Fibroblast of lung (primary cell): ENCODE data around the gene HIGD2A. TPM values are rescaled to one million over a fixed set of nuclear protein-coding genes. Genes with fewer than 3 reads are reported as not detected.

ENCODE experiments used
- DNase-seq, 2 donors: peaks; one replicate each; pipeline versions ENCODE4 v3.0.0 to v3.0.0-alpha.2; 2010; ENCODE audit warnings: low read depth in 2 of 2
- H2AFZ ChIP-seq: 2 replicates; pipeline ENCODE4 v1.5.1; 2012; ENCODE audit warnings: low read length, control low read depth, inconsistent platforms
- H3K27ac ChIP-seq: 2 replicates; pipeline ENCODE4 v1.5.1; 2011; ENCODE audit warnings: low read length, control low read depth; ENCODE audit not compliant: insufficient read depth
- H3K27me3 ChIP-seq: 2 replicates; pipeline ENCODE4 v1.5.1; 2011; ENCODE audit warnings: mild to moderate bottlenecking, low read length; ENCODE audit not compliant: control insufficient read depth, insufficient read depth
- H3K36me3 ChIP-seq: 2 replicates; pipeline ENCODE4 v1.5.1; 2011; ENCODE audit warnings: low read length; ENCODE audit not compliant: control insufficient read depth, insufficient read depth
- H3K4me1 ChIP-seq: 2 replicates; pipeline ENCODE4 v1.5.1; 2011; ENCODE audit warnings: low read length; ENCODE audit not compliant: control insufficient read depth, insufficient read depth; ENCODE audit errors: extremely low read depth
- H3K4me2 ChIP-seq: 2 replicates; pipeline ENCODE4 v1.5.1; 2011; ENCODE audit warnings: low read length, control low read depth; ENCODE audit not compliant: insufficient read depth; ENCODE audit errors: extremely low read depth
- H3K4me3 ChIP-seq, 4 experiments: fragments of 200-600 bp in 1 of 4; sonication (generic) in 1 of 4; replicated peaks in 1 of 4; 2 replicates each; pipeline ENCODE4 v1.5.1; 2011 to 2016; ENCODE audit warnings: low read length in 4 of 4, low read depth in 3 of 4, mild to moderate bottlenecking in 3 of 4, control low read depth in 2 of 4, inconsistent platforms in 1 of 4, mixed read lengths in 1 of 4; ENCODE audit not compliant: insufficient read depth in 1 of 4; ENCODE audit errors: control extremely low read depth in 1 of 4
- H3K79me2 ChIP-seq: 2 replicates; pipeline ENCODE4 v1.5.1; 2012; ENCODE audit warnings: mild to moderate bottlenecking, low read length, inconsistent platforms; ENCODE audit not compliant: control insufficient read depth, insufficient read depth
- H3K9ac ChIP-seq: 2 replicates; pipeline ENCODE4 v1.5.1; 2011; ENCODE audit warnings: mild to moderate bottlenecking, low read length, control low read depth; ENCODE audit not compliant: insufficient read depth
- H3K9me3 ChIP-seq: 2 replicates; pipeline ENCODE4 v1.5.1; 2012; ENCODE audit warnings: low read depth, low read length; ENCODE audit not compliant: control insufficient read depth, insufficient read depth
- H4K20me1 ChIP-seq: 2 replicates; pipeline ENCODE4 v1.5.1; 2011; ENCODE audit warnings: low read length; ENCODE audit not compliant: control insufficient read depth, insufficient read depth; ENCODE audit errors: extremely low read depth
- EZH2 ChIP-seq: IDR thresholded peaks from 2 replicates; pipeline ENCODE4 v1.5.1; 2012; ENCODE audit warnings: low read length, control low read depth, mild to moderate bottlenecking; ENCODE audit errors: missing control alignments
- polyA plus RNA-seq, 2 donors: library from polyadenylated mRNA; depleted of rRNA in 1 of 2; stranded (reverse) in 1 of 2; unstranded in 1 of 2; fragments of >200 nt; gene quantifications; 2 replicates each; pipeline ENCODE4 v1.2.1, GENCODE V29; 2011 to 2012; ENCODE audit warnings: missing spikeins in 1 of 2
- total RNA-seq: library from RNA; depleted of rRNA; stranded (reverse); fragments of >200 nt; gene quantifications from 2 replicates; pipeline ENCODE4 v1.2.1, GENCODE V29; 2014
- TF ChIP-seq, protein P1 (sequence below), 2 donors: IDR thresholded peaks in 1 of 2; conservative IDR thresholded peaks in 1 of 2; 1 replicate in 1 of 2; 2 replicates in 1 of 2; pipeline ENCODE4 v1.5.1; 2011 to 2012; ENCODE audit warnings: low read length in 2 of 2, control low read depth in 1 of 2, inconsistent platforms in 1 of 2, low read depth in 1 of 2, mild to moderate bottlenecking in 1 of 2

Gene HIGD2A
- total and polyA plus RNA-seq, 2 donors (not counting 1 experiment from before 2014, with no cell fraction given), result 54.7 to 77.6 TPM

DNA sequence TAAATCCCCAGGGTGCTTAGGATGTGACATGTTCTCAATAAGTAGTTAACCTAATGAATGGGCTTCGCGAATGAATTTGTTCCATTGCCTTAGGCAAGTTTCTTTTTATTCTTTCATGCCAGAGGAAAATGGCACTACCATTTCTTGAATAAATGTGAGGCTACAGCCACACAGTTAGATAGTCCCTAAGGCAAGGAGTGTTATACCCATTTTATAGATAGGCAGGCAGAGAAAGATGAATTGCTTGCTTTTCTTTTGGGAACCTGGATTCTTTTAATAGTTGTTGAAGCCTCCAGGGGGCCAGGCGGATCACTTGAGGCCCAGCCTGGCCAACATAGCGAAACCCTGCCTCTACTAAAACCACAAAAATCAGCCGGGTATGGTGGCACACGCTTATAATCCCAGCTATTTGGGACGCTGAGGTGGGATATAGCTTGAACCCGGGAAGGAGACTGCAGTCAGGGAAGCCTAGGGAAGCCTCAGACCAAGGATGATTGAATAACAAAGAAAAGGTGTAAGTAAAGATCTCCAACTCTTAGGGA, 1.1 kb upstream of the HIGD2A start:
- no peaks in the 10 kb centered on the region for H4K20me1 ChIP-seq
- no peaks in the 10 kb centered on the region for H3K27me3 ChIP-seq
- H3K9me3 ChIP-seq, result no peaks in the 10 kb centered on the region
- peak overlapping the region; percentile 78 to 92 (median 88) for H3K4me3 ChIP-seq
- peaks cover 17% of the 10 kb centered on the region for H3K36me3 ChIP-seq
- peak overlapping the region; percentile 86 for H3K4me2 ChIP-seq
- H2AFZ ChIP-seq, result no peak overlapping the region
- no peak for DNase-seq
- no peak for TF ChIP-seq EZH2
- TF ChIP-seq, protein P1, sequence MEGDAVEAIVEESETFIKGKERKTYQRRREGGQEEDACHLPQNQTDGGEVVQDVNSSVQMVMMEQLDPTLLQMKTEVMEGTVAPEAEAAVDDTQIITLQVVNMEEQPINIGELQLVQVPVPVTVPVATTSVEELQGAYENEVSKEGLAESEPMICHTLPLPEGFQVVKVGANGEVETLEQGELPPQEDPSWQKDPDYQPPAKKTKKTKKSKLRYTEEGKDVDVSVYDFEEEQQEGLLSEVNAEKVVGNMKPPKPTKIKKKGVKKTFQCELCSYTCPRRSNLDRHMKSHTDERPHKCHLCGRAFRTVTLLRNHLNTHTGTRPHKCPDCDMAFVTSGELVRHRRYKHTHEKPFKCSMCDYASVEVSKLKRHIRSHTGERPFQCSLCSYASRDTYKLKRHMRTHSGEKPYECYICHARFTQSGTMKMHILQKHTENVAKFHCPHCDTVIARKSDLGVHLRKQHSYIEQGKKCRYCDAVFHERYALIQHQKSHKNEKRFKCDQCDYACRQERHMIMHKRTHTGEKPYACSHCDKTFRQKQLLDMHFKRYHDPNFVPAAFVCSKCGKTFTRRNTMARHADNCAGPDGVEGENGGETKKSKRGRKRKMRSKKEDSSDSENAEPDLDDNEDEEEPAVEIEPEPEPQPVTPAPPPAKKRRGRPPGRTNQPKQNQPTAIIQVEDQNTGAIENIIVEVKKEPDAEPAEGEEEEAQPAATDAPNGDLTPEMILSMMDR (conservative IDR thresholded peaks at IDR 0.05 in 1 of 2, IDR thresholded peaks at IDR 0.05 in 1 of 2; ENCODE audit: low read depth in 1 of 2, low read length in 2 of 2), result no peak
- H3K79me2 ChIP-seq, result peaks cover 31% of the 10 kb centered on the region
- peaks cover 12% of the 10 kb centered on the region for H3K4me1 ChIP-seq
- peak overlapping the region; percentile 95 for H3K27ac ChIP-seq
- H3K9ac ChIP-seq, result peak overlapping the region; percentile 63

DNA sequence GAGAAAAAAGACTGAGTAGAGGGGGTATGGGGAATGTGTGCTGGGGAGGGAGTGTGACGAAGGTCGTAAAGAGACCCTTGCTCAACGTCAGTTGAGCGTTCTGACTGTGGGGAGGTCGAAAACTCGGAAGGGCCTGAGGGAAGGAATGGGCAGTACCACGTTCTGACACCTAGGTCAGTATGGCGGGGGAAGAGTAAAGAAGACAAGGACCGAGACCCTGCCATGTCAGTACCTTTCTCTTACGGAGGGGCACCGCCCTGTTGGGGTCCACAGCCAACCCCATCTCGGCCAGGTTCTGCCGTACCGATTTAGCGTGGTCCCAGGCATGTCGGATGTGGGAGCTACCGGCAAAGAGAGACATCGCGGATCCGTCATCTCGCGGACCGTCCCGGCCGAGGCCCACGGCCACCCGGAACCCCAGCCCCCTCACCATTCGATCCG, 528 bp upstream of the HIGD2A start:
- peaks cover 12% of the 10 kb centered on the region for H3K4me1 ChIP-seq
- H3K27ac ChIP-seq, result peak overlapping the region; percentile 95
- peaks cover 20% of the 10 kb centered on the region for H3K36me3 ChIP-seq
- H3K9ac ChIP-seq, result peak overlapping the region; percentile 63
- no peak for TF ChIP-seq EZH2
- TF ChIP-seq, protein P1 (conservative IDR thresholded peaks at IDR 0.05 in 1 of 2, IDR thresholded peaks at IDR 0.05 in 1 of 2; ENCODE audit: low read depth in 1 of 2, low read length in 2 of 2), result no peak
- H3K79me2 ChIP-seq, result peaks cover 31% of the 10 kb centered on the region
- peak overlapping the region; percentile 39 for H2AFZ ChIP-seq
- H4K20me1 ChIP-seq, result no peaks in the 10 kb centered on the region
- peak overlapping the region; percentile 78 to 92 (median 88) for H3K4me3 ChIP-seq
- peak in 1 of 2 donors; percentile 18 for DNase-seq
- peak overlapping the region; percentile 86 for H3K4me2 ChIP-seq
- no peaks in the 10 kb centered on the region for H3K27me3 ChIP-seq
- no peaks in the 10 kb centered on the region for H3K9me3 ChIP-seq

DNA sequence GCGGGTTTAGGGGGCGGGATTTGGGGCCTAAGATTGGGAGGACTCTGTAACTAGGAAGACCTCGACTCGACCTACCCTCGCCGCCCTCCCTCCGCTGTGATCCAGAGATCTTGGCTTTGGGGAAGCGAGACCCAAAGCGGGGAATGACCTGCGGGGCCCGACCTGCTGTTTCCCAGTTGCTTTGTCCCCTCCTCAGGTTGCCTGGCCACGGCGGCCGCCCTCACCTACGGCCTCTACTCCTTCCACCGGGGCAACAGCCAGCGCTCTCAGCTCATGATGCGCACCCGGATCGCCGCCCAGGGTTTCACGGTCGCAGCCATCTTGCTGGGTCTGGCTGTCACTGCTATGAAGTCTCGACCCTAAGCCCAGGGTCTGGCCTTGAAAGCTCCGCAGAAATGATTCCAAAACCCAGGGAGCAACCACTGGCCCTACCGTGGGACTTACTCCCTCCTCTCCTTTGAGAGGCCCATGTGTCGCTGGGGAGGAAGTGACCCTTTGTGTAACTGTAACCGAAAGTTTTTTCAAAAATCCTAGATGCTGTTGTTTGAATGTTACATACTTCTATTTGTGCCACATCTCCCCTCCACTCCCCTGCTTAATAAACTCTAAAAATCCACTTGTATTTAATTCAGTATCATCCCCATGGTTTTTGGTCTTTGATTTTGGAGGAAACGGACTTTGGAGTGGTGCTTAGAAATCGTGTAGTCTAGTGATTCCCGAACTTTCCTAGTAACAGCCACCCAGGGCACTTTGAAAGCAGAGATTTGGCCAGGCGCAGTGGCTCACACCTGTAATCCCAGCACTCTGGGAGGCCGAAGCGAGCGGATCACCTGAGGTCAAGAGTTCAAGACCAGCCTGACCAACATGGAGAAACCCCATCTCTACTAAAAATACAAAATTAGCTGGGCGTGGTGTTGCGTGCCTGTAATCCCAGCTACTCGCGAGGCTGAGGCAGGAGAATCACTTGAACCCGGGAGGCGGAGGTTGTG, 878 bp downstream of the HIGD2A start:
- H3K9ac ChIP-seq, result peak overlapping the region; percentile 84
- peaks cover 12% of the 10 kb centered on the region for H3K36me3 ChIP-seq
- no peaks in the 10 kb centered on the region for H3K27me3 ChIP-seq
- peak overlapping the region; percentile 78 to 91 (median 82) for H3K4me3 ChIP-seq
- peaks cover 12% of the 10 kb centered on the region for H3K4me1 ChIP-seq
- H3K27ac ChIP-seq, result peak overlapping the region; percentile 95
- peak overlapping the region; percentile 81 for H2AFZ ChIP-seq
- no peak for TF ChIP-seq EZH2
- TF ChIP-seq, protein P1 (conservative IDR thresholded peaks at IDR 0.05 in 1 of 2, IDR thresholded peaks at IDR 0.05 in 1 of 2; ENCODE audit: low read depth in 1 of 2, low read length in 2 of 2), result no peak
- no peaks in the 10 kb centered on the region for H4K20me1 ChIP-seq
- DNase-seq, result no peak
- peak overlapping the region; percentile 86 for H3K4me2 ChIP-seq
- no peaks in the 10 kb centered on the region for H3K9me3 ChIP-seq
- H3K79me2 ChIP-seq, result peaks cover 31% of the 10 kb centered on the region
